HG02571 (cell line): ENCODE results near the gene TET3.

Experiments used
- ATAC-seq: cut with Tn5 transposase; IDR thresholded peaks from one replicate; pipeline ENCODE4 v1.9.1; 2021; ENCODE audit warnings: mild to moderate bottlenecking, moderate library complexity; ENCODE audit not compliant: unreplicated experiment

TET3 gene

DNA sequence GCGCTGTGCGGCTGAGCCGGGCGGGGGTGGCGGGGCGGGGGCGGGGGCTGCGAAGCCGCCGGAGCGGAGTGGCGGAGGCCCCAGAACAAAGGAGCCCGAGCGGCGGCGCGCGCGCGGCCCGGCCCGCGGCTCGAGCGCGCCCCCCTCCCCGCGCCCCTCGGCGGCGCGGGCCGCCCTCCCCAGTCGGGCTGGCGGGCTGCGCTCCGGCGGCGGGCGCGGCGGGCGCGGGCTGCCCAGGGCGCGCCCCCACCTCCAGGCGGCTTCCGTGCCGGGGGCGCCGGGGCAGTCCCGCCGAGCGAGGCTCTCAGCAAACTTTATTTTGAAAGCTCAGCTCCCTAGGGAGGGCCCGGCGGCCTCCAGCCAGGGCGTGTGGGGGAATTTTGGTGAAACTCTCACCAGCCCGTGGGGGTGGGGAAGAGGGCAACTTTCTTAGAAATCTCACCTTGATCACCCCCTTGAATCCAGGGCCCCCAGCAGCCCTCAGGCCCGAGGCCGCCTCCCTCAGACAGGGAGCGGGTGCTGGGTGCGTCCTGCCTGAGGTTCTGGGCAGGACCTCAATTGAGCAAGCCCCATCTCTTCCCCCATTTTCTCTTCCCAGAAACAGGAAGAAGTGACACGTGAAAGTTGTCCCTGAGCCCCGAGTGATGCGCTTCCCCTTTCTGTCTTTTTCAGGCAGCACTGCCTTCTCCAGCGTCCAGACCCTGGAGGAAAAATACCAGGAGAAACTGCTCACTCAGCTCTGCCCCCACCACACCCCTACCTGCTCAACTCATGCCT is 786 bp downstream of the TET3 start:
- peak; percentile 40 for ATAC-seq

- ATAC-seq, result no peak
These were observed 1.5 kb downstream of the TET3 start for GRCh38 chr2:73986085-73986681.

- no peak for ATAC-seq
These were observed 2.6 kb downstream of the TET3 start for GRCh38 chr2:73987109-73987947.

DNA sequence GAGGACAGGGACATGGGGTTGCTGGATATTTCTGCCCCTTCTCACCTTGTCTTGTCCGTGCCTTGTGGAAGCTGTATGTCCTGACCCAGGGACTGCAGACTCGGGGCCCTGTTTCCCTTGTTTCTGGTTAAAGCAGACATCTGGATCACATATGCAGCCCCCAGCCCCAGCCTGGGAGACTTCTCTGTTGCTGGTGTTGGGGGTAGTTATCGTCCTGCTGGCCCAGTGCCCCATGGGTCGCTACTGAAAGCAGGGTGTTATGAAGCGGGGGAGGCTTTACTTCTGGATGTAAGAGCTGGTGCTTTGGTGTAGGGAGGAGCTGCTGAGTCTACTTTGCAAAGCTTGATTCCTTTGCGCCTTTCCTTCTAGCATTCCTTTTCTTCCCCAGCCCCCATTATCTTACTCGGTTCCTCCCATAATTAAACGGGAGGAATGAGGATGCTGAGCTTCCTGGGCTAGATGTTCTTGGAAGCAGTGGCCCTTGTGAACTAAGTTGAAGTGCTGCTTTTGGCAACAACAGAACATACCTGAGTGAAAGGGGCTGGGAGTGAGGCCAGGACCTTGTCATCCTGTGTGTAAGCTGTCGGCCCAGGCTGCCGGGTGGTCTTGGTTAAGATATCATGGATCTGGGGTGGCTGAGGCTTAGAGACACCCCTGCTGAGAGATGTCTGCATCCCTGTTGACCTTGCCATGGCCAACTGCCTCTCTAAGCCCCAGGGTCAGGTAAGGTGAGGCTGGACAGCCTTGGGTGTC is 3.4 kb downstream of the TET3 start:
- no peak for ATAC-seq

DNA sequence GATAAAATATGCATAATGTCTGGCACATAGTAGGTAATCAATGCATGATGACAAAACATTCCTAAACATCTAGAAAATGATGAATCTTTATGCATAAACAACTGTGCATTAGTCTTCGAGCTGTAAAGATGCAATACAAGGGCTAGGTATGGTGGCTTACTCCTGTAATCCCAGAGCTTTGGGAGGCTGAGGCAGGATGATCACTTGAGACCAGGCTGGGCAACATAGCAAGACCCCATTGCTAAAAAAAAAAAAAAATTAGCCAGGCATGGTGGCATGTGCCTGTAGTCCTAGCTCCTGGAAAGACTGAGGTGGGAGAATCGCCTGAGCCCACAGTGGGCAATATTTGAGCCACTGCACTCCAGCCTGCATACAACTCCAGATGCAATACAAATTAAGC is 5.3 kb downstream of the TET3 start:
- ATAC-seq, result no peak

DNA sequence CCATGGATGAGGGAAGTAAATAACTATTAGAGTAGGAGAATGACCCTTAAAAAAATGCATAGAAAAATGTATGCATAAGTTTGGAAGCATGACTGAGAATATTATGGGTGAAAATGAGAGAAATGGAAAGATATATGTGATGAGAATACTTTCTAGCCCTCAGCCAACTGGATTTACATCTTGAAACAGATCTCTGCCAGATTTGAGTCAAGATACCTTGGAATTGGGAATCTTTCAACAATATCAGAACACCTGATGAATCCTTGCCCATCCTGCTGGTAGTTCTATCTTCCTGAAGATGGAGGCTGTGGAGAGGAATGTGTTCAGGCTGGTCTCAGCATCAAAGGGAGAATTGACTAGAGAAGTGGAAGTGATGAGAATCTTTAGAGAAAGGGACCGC is 5.8 kb downstream of the TET3 start:
- ATAC-seq, result no peak

DNA sequence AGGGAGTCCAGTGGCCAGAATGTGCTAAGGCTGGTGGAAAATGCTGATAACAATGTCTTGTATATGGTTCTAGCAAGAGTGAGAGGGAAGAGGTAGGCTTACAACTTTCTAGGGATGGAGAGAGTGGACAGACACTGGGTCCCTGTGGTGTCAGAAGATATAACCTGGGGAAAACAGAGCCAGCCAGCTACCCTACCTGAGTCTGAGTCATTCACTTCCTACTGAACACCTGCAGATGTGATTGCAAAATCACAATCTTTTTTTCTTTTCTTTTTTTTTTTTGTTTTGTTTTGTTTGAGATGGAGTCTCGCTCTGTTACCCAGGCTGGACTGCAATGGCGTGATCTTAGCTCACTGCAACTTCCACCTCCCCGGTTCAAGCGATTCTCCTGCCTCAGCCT is 7.3 kb downstream of the TET3 start:
- ATAC-seq, result no peak

GRCh38 chr2:73993376-73993775 is 8.7 kb downstream of the TET3 start:
- ATAC-seq, result no peak

DNA sequence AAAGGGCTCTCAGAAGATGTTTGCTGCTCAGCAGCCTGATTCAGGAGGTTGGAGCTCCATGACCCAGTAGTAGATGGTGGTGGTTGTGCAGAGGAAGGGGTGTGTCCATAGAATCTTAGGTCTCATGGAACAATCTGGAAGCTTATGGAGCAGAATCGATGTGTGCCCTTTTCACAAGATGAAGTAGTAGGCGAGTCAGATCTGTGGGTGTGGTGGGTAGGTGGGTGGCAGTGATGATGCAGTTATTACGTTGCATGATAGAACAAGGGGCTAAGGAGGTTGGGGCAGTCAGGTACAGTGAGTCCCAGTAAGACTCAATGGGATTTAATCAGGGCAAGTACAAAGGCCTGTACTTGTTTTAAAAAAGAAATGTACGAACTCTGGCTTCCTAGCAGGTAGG is 9.1 kb downstream of the TET3 start:
- ATAC-seq, result no peak

DNA sequence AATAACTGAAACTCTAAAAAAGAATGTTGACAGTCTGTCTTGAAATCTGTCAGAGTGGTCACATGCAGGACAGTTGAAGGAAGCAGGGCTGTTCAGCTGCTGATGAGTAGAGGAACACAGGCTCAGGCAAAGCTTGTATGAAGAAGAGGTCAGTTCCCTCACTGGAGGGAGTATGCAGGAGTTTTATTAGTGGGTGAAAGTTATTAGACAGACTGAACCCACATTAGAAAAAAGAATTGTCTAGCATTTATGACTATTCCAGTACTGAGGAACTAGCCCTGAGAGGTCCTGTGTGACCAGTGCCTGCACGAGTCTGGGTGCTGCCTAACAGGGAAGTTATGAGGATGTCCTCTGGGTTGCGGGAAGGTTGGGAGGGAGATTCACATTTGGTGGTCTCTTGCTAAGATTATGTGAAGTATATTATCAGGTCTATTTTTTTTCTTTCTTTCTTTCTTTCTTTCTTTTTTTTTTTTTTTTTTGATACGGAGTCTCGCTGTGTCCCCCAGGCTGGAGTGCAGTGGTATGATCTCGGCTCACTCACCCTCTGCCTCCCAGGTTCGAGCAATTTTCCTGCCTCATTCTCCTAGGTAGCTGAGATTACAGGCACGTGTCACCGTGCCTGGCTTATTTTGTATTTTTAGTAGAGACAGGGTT is 9.6 kb downstream of the TET3 start:
- ATAC-seq, result no peak

- ATAC-seq, result no peak
These were observed 11.1 kb downstream of the TET3 start for GRCh38 chr2:73995810-73996209.

- ATAC-seq, result no peak
These were observed 13.1 kb downstream of the TET3 start for GRCh38 chr2:73997813-73998212.

- no peak for ATAC-seq
These were observed 13.7 kb downstream of the TET3 start for GRCh38 chr2:73998451-73998850.

DNA sequence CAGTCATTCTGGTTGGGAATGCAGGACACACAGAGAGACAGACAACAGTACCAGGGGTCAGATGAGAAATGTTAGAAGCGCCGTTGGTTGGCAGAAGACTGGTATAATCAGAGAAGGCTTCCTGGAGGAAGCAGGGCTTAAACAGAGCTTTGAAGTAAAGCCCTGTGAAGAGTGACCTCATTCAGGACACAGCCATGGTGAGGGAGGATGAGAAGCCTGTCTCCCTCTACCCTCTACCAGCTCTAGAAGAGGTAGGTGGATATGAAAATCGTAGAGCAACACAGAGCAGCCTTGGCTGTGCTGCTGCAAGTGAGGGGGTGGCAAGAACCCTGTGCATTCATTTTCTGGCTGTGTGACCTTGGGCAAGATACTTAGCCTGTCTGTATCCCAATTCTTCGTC is 14.2 kb downstream of the TET3 start:
- no peak for ATAC-seq

GRCh38 chr2:73999881-74000597 is 15.3 kb downstream of the TET3 start:
- no peak for ATAC-seq

DNA sequence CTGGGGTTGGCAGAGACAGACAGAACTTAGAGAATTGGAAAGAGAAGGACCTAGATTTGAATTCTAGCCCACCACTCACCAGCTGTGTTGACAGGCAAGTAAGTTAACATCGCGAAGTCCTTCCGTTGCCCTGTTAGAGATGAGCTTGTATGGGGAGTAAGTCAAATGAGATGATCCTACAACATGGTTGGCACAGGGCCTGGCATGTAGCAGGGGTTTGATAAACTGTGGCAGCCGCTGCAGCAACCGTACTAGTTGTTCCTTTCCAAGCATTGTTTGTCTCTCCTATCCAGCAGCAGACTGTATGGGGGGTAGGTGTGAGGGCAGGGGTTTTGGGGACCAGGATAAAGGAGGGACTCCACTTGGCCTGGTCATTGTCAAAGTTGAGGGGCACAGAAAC is 16.0 kb downstream of the TET3 start:
- no peak for ATAC-seq

DNA sequence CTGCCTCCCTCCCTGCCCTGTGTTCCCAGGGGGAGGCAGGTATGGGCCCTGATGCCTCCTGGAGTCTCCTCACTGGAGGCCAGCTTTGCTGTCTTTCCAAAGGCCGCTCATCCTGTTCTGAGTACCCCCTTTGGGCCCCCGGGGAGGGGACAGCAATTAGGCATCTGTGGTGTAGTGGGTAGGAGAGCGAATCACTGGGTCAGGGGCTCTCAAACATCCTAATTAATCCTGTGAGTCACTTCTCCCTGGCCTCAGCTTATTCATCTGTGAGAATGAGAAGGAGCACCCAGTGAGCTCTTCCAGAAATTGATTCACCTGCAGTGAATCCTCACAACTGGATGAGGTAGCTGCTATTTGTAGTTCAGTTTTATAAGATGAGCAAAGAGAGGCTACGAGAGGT is 16.4 kb downstream of the TET3 start:
- no peak for ATAC-seq

DNA sequence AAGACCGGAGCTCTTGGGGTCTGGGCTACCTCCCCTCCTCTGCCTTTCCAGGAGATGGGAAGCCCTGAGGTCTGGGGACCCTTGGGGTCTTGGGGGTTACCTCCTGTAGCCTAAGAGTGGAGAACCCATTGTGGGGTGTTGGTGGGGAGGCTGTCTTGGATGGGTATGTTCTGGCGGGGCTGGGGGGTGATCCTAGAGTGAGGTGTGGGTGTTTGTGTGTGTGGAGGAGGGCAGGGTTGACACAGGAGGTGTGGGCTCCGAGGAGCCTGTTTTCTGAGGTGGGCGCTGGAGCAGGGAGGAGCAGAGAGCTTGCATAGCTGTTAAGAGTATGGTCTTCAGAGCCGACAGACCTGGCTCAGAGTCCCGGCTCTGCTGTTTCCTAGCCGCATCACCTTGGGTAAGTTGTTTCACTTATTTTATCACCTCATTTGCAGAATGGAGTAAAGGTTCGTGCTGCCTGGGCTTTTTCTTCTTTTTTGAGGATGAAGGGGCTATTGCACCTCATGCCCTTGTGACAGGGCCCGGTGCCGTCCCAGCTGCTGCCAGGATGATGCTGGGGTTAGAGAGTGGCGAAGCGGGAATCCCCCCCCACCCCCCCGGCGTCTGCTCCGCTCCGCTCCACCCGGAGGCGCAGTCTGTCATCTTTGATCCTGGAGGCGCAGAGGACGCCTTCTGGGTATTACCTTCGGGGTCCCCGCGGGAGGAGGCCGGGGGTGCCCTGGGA is 17.2 kb downstream of the TET3 start:
- ATAC-seq, result peak; percentile 34
